ENCODE measurements around the gene GSE1. TPM values are rescaled to one million over a fixed set of nuclear protein-coding genes. Genes with fewer than 3 reads are reported as not detected.

The GSE1 gene
- total and polyA plus RNA-seq, 5 experiments from 2014 or later: 1.5 to 56.2 (median 2.9) TPM

DNA sequence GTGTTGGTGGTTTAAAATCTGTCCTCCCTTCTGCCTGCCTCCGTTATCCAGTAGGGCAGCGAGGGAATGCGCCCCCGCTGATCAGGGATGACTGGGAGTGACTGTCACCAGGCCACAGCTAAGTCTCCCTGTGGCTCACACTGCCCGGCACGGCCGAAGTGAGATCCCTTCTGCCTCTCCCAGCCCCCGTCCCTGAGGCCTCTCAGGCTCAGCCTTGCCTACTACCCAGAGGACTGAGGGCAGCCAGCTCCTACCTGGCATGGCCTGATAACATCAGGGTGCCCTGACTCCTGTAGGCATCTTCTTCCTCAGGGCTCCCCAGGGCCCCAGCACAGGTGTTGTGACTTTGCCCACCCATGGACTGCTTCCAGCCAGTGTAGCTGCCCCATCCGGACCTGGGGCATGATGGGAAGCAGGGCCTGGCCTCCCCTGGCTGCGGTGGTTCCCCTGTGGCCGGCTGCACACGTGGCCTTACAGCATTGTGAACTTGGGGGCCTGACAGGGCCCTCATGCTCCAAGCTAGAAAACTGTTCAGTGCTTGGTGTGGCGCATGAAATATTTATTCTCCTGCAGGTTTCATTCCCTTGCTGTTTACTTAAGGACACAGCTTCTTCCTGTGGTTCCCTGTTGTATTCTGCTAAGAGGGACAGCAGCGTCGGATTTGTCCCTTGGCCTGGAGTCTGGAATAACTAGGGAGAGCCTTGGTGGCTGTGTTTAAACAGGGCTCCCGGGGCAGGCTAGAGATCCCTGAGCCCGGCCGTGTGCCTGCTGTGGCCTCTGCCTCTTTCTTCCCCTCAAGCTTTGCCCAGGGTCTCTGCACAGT is 45.6 kb downstream of the GSE1 start:
- peaks cover 0 to 72% (median 10%) of the 10 kb centered on the region in 3 donors for H3K36me3 Mint-ChIP-seq
- no peak for ATAC-seq
- POLR2A ChIA-PET: no interaction called here
- no peaks in the 10 kb centered on the region for H3K9me3 Mint-ChIP-seq
- peak in 1 of 10 donors; percentile 2 for DNase-seq
- peak overlapping the region in 2 of 10 donors; percentile 17 to 49 for H3K27ac Mint-ChIP-seq
- H3K27me3 Mint-ChIP-seq: no peaks in the 10 kb centered on the region
- peaks cover 3 to 9% (median 5%) of the 10 kb centered on the region in 4 donors for H3K4me1 Mint-ChIP-seq
- no peak overlapping the region for H3K4me3 Mint-ChIP-seq

- POLR2A ChIA-PET: no interaction called here
- H3K9me3 Mint-ChIP-seq: no peaks in the 10 kb centered on the region
- no peaks in the 10 kb centered on the region for H3K27me3 Mint-ChIP-seq
- peaks cover 3 to 9% (median 5%) of the 10 kb centered on the region in 4 donors for H3K4me1 Mint-ChIP-seq
- DNase-seq: peak in 1 of 10 donors; percentile 16
- peak overlapping the region in 5 of 10 donors; percentile 17 to 87 (median 39) for H3K27ac Mint-ChIP-seq
- H3K4me3 Mint-ChIP-seq: no peak overlapping the region
- ATAC-seq: no peak
- H3K36me3 Mint-ChIP-seq: peaks cover 0 to 78% (median 10%) of the 10 kb centered on the region in 3 donors
Measured at GRCh38 chr16:85659336-85659735, 46.2 kb downstream of the GSE1 start.

GRCh38 chr16:85659805-85660511 is 46.8 kb downstream of the GSE1 start:
- peaks cover 0 to 82% (median 10%) of the 10 kb centered on the region in 3 donors for H3K36me3 Mint-ChIP-seq

GRCh38 chr16:85660843-85661739 is 48.0 kb downstream of the GSE1 start:
- DNase-seq: peak in 1 of 10 donors; percentile 53
- H3K27ac Mint-ChIP-seq: peak overlapping the region in 1 of 10 donors; percentile 29
- H3K4me1 Mint-ChIP-seq: peaks cover 3 to 9% (median 4%) of the 10 kb centered on the region in 4 donors
- H3K36me3 Mint-ChIP-seq: peaks cover 0 to 83% (median 8%) of the 10 kb centered on the region in 3 donors
- H3K27me3 Mint-ChIP-seq: no peaks in the 10 kb centered on the region
- no peak overlapping the region for H3K4me3 Mint-ChIP-seq
- no peak for ATAC-seq
- POLR2A ChIA-PET: interaction anchor here (0.5 kb wide), 1 partner anchor 43 kb away, joined by 7 read pairs; no protein-coding TSS in a partner anchor
- no peaks in the 10 kb centered on the region for H3K9me3 Mint-ChIP-seq

More at GRCh38 chr16:85659805-85660511, 46.8 kb downstream of the GSE1 start:
- H3K4me1 Mint-ChIP-seq: peaks cover 3 to 9% (median 5%) of the 10 kb centered on the region in 4 donors
- ATAC-seq: peak; percentile 71 to 83
- H3K9me3 Mint-ChIP-seq: no peaks in the 10 kb centered on the region
- DNase-seq: peak; percentile 26 to 74 (median 54)
- H3K4me3 Mint-ChIP-seq: no peak overlapping the region
- H3K27ac Mint-ChIP-seq: peak overlapping the region in 9 of 10 donors; percentile 5 to 87 (median 48)
- no peaks in the 10 kb centered on the region for H3K27me3 Mint-ChIP-seq
- POLR2A ChIA-PET: no interaction called here

- no peaks in the 10 kb centered on the region for H3K27me3 Mint-ChIP-seq
- peak overlapping the region in 1 of 10 donors; percentile 74 for H3K27ac Mint-ChIP-seq
- peak in 1 of 10 donors; percentile 55 for DNase-seq
- POLR2A ChIA-PET: interaction anchor here (0.5 kb wide), 1 partner anchor 42 kb away, joined by 7 read pairs; no protein-coding TSS in a partner anchor
- ATAC-seq: no peak
- H3K4me3 Mint-ChIP-seq: no peak overlapping the region
- peaks cover 3 to 9% (median 4%) of the 10 kb centered on the region in 4 donors for H3K4me1 Mint-ChIP-seq
- peaks cover 0 to 86% (median 9%) of the 10 kb centered on the region in 3 donors for H3K36me3 Mint-ChIP-seq
- no peaks in the 10 kb centered on the region for H3K9me3 Mint-ChIP-seq
Measured at GRCh38 chr16:85661740-85662481, 48.8 kb downstream of the GSE1 start.

- H3K4me3 Mint-ChIP-seq: no peak overlapping the region
- POLR2A ChIA-PET: interaction anchor here (0.8 kb wide), 1 partner anchor 31 kb away, joined by 6 read pairs; no protein-coding TSS in a partner anchor
- H3K9me3 Mint-ChIP-seq: no peaks in the 10 kb centered on the region
- ATAC-seq (no peak), DNase-seq (peak in 1 of 10 donors; percentile 47)
- peaks cover 0 to 86% (median 9%) of the 10 kb centered on the region in 3 donors for H3K36me3 Mint-ChIP-seq
- peaks cover 3 to 9% (median 4%) of the 10 kb centered on the region in 4 donors for H3K4me1 Mint-ChIP-seq
- H3K27ac Mint-ChIP-seq: peak overlapping the region in 1 of 10 donors; percentile 74
- no peaks in the 10 kb centered on the region for H3K27me3 Mint-ChIP-seq
Measured at GRCh38 chr16:85662482-85662812, 49.3 kb downstream of the GSE1 start.

GRCh38 chr16:85662976-85663830 is 50.1 kb downstream of the GSE1 start:
- ATAC-seq (no peak), DNase-seq (peak in 1 of 10 donors; percentile 38)
- peak overlapping the region in 2 of 10 donors; percentile 20 to 60 for H3K27ac Mint-ChIP-seq
- POLR2A ChIA-PET: interaction anchor here (0.8 kb wide), 1 partner anchor 30 kb away, joined by 6 read pairs; no protein-coding TSS in a partner anchor
- H3K9me3 Mint-ChIP-seq: no peaks in the 10 kb centered on the region
- H3K27me3 Mint-ChIP-seq: no peaks in the 10 kb centered on the region
- H3K36me3 Mint-ChIP-seq: peaks cover 0 to 87% (median 11%) of the 10 kb centered on the region in 3 donors
- H3K4me1 Mint-ChIP-seq: peaks cover 3 to 9% (median 4%) of the 10 kb centered on the region in 4 donors
- H3K4me3 Mint-ChIP-seq: no peak overlapping the region

DNA sequence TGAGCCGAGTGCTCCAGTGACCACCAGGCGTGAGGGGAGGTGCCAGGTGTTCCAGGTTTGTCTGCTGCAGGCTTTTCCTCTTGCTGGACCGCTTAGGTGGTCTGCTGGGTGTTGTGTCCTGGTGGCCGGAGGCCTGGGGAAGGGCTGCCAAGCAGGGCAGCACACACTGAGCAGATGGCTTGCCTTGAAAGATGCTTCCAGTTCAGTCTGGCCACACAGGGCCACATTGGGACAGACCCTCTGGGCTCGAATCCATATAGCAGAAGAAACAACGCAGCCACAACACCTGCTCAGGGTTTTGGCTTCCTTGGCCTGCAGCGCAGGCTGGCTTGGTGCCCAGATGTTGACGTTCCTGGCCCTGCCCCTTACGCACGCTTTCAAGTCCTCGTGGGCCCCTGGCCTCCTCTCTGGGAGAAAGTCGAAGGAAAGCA is 50.8 kb downstream of the GSE1 start:
- H3K27ac Mint-ChIP-seq: no peak overlapping the region

DNA sequence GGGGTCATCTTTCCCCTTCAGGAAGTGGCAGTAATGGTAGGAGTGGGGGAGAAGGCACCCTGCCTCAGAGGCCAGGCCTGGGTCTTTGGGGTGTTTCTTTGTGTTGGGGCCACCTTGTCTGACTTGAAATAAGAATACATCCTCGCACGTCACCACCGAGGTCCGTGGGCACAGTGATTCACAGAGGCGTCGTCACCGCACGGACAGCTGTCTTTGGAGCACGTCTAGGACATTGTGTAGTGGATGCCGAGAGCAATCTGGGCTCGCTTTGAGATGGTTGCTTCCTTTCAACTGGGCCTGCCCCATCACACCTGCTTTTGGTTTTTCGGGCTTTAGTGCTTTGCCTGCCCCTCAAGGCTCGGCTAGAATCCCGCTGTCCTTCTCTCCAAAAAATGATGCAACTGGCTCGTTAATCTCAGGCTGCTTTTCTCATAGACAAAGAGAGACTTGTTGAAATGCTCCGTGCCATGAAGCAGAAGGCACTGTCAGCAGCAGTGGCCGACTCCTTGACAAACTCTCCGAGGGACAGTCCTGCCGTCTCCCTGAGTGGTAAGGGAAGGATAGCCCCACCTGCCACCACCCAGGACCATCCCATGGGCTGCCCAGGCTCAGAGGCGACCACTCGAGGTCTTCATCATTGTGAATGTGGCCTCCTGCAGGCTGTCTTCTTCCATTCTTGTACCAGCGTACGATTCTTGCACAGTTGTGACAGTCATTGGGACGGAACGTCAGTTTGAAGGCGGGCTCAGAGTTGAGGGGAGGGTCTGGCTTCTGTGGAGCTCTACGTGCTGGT is 51.7 kb downstream of the GSE1 start:
- Mint-ChIP-seq H3K27ac (peak overlapping the region in 2 of 10 donors; percentile 33 to 46), H3K4me1 (peaks cover under 1 to 3% (median 2%) of the 10 kb centered on the region in 4 donors), H3K27me3 (no peaks in the 10 kb centered on the region), H3K36me3 (peaks cover 0 to 84% (median 7%) of the 10 kb centered on the region in 3 donors), H3K4me3 (no peak overlapping the region), H3K9me3 (no peaks in the 10 kb centered on the region)
- POLR2A ChIA-PET: no interaction called here
- DNase-seq (peak in 1 of 10 donors; percentile 32), ATAC-seq (no peak)

More for the DNA sequence above, 50.8 kb downstream of the GSE1 start:
- ATAC-seq: no peak
- Mint-ChIP-seq H3K27me3 (no peaks in the 10 kb centered on the region), H3K9me3 (no peaks in the 10 kb centered on the region), H3K4me1 (peaks cover 3 to 9% (median 4%) of the 10 kb centered on the region in 4 donors), H3K4me3 (no peak overlapping the region), H3K36me3 (peaks cover 0 to 85% (median 11%) of the 10 kb centered on the region in 3 donors)
- POLR2A ChIA-PET: no interaction called here
- DNase-seq: peak in 1 of 10 donors; percentile 34

DNA sequence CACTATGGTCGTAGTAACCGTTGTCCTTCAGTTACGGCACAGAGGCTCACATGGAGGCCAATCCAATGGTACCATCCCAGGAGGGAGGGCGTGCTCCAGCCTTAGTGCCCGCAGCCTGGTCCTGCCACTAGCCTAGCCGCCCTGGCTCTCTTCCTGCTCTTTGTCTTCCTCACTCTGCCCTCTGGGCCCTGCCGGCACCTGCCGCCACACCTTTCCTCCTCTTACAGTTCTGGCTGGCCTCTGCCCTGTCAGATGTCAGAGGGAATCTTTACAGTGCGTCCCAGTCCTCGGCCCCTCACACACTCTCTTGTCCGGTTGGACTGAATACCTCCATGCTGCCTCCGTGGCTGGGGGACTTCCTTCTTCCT is 52.2 kb downstream of the GSE1 start:
- Mint-ChIP-seq H3K9me3 (no peaks in the 10 kb centered on the region), H3K4me1 (peaks cover 0 to 3% (median 0%) of the 10 kb centered on the region in 4 donors), H3K36me3 (peaks cover 0 to 84% (median 6%) of the 10 kb centered on the region in 3 donors), H3K27me3 (no peaks in the 10 kb centered on the region), H3K4me3 (no peak overlapping the region), H3K27ac (peak overlapping the region in 3 of 10 donors; percentile 33 to 81 (median 75))
- POLR2A ChIA-PET: no interaction called here
- DNase-seq (peak in 1 of 10 donors; percentile 40), ATAC-seq (no peak)

Measured in naive thymus-derived CD8-positive, alpha-beta T cell (primary cell).